ENCODE measurements around the gene TNIP2. TPM values are rescaled to one million over a fixed set of nuclear protein-coding genes. Genes with fewer than 3 reads are reported as not detected.

The TNIP2 gene
- total RNA-seq, 2 donors from 2014 or later = 33.1 to 36.5 TPM

GRCh38 chr4:2794486-2795299 lies 38.6 kb upstream of the TNIP2 start:
- Histone ChIP-seq H3K9me3 (ENCODE audit: control insufficient read depth, low read length) (no peaks in the 10 kb centered on the region), H3K27ac (ENCODE audit: low read depth, low read length) (no peak overlapping the region), H3K9ac (ENCODE audit: extremely low read depth, low read length, poor library complexity, severe bottlenecking) (no peak overlapping the region), H3K36me3 (ENCODE audit: control insufficient read depth, insufficient read depth, low read length) (no peaks in the 10 kb centered on the region), H3K4me3 (ENCODE audit: low read length) (no peak overlapping the region), H3K27me3 (ENCODE audit: control insufficient read depth, insufficient read depth, low read length, poor library complexity, severe bottlenecking) (peaks cover 15% of the 10 kb centered on the region), H3K4me1 (ENCODE audit: control insufficient read depth, insufficient read depth, low read length) (peaks cover 5% of the 10 kb centered on the region)
- Mint-ChIP-seq H3K4me1 (peaks cover 6% of the 10 kb centered on the region), H3K4me3 (no peak overlapping the region), H3K27ac (no peak overlapping the region), H3K36me3 (ENCODE audit: low read depth) (no peaks in the 10 kb centered on the region), H3K9me3 (no peaks in the 10 kb centered on the region), H3K27me3 (ENCODE audit: insufficient read depth) (peaks cover 32% of the 10 kb centered on the region)
- TF ChIP-seq, protein P1, sequence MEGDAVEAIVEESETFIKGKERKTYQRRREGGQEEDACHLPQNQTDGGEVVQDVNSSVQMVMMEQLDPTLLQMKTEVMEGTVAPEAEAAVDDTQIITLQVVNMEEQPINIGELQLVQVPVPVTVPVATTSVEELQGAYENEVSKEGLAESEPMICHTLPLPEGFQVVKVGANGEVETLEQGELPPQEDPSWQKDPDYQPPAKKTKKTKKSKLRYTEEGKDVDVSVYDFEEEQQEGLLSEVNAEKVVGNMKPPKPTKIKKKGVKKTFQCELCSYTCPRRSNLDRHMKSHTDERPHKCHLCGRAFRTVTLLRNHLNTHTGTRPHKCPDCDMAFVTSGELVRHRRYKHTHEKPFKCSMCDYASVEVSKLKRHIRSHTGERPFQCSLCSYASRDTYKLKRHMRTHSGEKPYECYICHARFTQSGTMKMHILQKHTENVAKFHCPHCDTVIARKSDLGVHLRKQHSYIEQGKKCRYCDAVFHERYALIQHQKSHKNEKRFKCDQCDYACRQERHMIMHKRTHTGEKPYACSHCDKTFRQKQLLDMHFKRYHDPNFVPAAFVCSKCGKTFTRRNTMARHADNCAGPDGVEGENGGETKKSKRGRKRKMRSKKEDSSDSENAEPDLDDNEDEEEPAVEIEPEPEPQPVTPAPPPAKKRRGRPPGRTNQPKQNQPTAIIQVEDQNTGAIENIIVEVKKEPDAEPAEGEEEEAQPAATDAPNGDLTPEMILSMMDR (conservative IDR thresholded peaks at IDR 0.05) = no peak
- DNase-seq = peak; percentile 44
- 85 to 90% methylated on average over 4 to 11 of the region's 11 CpGs for WGBS, 2 experiments (ENCODE audit: insufficient coverage in 1 of 2, insufficient read length in 1 of 2)

DNA sequence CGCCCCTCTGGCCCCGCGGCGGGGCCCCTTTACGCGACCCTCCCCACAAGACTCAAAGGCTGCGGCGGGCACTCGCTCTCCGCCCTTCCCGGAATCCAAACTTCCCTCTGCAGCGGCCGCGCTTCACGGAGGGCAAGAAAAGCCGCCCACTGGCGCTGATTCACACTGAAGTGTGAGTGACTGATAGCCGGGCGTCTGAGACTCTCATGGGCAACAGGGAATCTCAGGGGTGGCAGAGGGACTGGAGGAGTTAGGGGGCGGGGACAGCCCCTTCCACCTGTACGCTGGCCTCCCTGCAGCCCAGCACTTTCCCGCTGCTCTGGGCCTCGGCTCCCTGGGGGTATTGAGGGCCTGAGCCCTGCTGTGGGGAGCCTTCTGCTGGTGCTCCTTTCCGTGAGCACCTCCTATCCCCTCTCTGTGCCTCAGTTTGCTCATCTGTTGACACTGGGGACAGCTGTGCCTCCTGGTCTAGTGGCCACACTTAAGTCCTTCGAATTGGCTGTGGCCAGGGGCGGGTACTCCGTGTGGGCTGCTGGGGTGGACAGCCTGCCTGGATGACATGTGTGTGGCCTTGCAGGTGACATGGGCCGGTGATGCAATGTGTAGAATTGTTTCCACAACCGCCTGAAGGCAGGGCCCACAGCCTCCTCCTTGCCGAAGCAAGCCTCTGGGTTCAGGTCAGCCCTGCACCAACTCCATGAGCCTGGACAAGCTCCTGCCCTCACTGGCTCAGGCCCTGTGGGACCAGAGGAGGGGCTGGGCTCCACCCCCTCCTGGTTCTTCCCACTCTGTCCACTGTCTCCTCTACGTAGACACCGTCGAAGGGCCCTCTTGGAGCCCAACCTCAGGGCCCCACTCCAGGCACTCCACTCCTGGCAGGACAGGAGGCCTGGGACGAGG lies 37.7 kb upstream of the TNIP2 start:
- H3K36me3 Mint-ChIP-seq (ENCODE audit: low read depth) = no peaks in the 10 kb centered on the region
- TF ChIP-seq, protein P1 (conservative IDR thresholded peaks at IDR 0.05) = no peak
- peaks cover 36% of the 10 kb centered on the region for H3K27me3 Mint-ChIP-seq (ENCODE audit: insufficient read depth)
- H3K4me3 Mint-ChIP-seq = peak overlapping the region; percentile 50
- no peaks in the 10 kb centered on the region for H3K9me3 ChIP-seq (ENCODE audit: control insufficient read depth, low read length)
- peaks cover 6% of the 10 kb centered on the region for H3K4me1 Mint-ChIP-seq
- H3K4me1 ChIP-seq (ENCODE audit: control insufficient read depth, insufficient read depth, low read length) = peaks cover 5% of the 10 kb centered on the region
- H3K36me3 ChIP-seq (ENCODE audit: control insufficient read depth, insufficient read depth, low read length) = no peaks in the 10 kb centered on the region
- H3K27ac ChIP-seq (ENCODE audit: low read depth, low read length) = no peak overlapping the region
- WGBS, 2 experiments (ENCODE audit: insufficient coverage in 1 of 2, insufficient read length in 1 of 2) = 47 to 56% methylated on average over 14 to 34 of the region's 34 CpGs
- DNase-seq = peak; percentile 69
- no peak overlapping the region for H3K9ac ChIP-seq (ENCODE audit: extremely low read depth, low read length, poor library complexity, severe bottlenecking)
- H3K9me3 Mint-ChIP-seq = no peaks in the 10 kb centered on the region
- no peak overlapping the region for H3K27ac Mint-ChIP-seq
- no peak overlapping the region for H3K4me3 ChIP-seq (ENCODE audit: low read length)
- peaks cover 15% of the 10 kb centered on the region for H3K27me3 ChIP-seq (ENCODE audit: control insufficient read depth, insufficient read depth, low read length, poor library complexity, severe bottlenecking)

DNA sequence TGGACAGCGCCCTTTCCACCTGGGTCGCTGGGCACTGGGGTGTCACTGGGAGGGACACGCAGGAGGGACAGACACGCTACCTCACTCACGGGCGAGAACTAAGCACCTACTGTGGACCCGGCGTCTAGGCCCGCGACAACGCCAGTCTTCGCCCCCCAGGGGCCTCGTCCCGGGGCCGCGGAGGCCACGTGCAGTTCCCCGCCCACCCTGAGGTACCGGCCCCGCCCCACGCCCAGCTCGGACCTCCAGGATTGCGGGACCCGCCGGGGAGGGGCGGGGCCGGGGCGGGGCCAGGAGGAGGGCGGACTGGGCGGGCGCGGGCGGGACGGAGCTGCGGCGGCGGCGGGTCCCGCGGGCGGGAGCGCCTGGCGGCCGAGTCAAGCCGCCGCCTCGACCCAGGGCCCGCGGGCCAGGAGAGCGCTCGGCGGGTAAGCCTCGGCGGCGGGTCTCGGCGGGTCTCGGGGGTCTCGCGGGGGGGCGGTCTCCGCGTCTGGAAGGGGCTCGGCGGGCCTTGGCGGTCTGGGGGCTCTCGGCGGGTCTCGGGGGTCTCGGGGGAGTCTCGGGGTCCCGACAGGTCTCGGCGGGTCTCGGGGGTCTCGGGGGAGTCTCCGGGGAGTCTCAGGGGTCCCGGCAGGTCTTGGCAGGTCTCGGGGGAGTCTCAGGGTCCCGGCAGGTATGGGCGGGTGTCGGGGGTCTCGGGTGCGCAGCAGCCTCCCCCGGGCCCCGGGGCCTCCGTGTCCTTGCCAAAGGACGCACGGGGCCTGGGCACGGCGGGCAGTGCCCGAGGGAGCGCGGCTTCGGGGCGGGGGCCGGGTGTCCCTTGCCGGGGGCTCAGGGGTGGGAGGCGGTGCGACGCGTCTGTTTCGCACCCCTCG lies 36.8 kb upstream of the TNIP2 start, which contains the start of gene SH3BP2:
Gene SH3BP2 (plus strand): TSS at position 375 of the 875 bp plus-strand sequence. CDS start 27,533 bp downstream, outside the sequence.
- Histone ChIP-seq H3K9ac (ENCODE audit: extremely low read depth, low read length, poor library complexity, severe bottlenecking) (no peak within 1 kb of the TSS), H3K4me3 (ENCODE audit: low read length) (no peak within 1 kb of the TSS), H3K4me1 (ENCODE audit: control insufficient read depth, insufficient read depth, low read length) (peaks cover 5% of the 10 kb centered on the region), H3K27ac (ENCODE audit: low read depth, low read length) (no peak within 1 kb of the TSS), H3K36me3 (ENCODE audit: control insufficient read depth, insufficient read depth, low read length) (no peaks in the 10 kb centered on the region), H3K27me3 (ENCODE audit: control insufficient read depth, insufficient read depth, low read length, poor library complexity, severe bottlenecking) (peaks cover 15% of the 10 kb centered on the region), H3K9me3 (ENCODE audit: control insufficient read depth, low read length) (no peaks in the 10 kb centered on the region)
- H3K36me3 Mint-ChIP-seq (ENCODE audit: low read depth) = no peaks in the 10 kb centered on the region
- peaks cover 6% of the 10 kb centered on the region for H3K4me1 Mint-ChIP-seq
- no peaks in the 10 kb centered on the region for H3K9me3 Mint-ChIP-seq
- no peak within 1 kb of the TSS for H3K27ac Mint-ChIP-seq
- TF ChIP-seq, protein P1 (conservative IDR thresholded peaks at IDR 0.05) = no peak
- peak within 1 kb of the TSS; percentile 50 for H3K4me3 Mint-ChIP-seq
- 8 to 18% methylated on average over 9 to 104 of the region's 104 CpGs for WGBS, 2 experiments (ENCODE audit: insufficient coverage in 1 of 2, insufficient read length in 1 of 2)
- peak; percentile 93 for DNase-seq
- H3K27me3 Mint-ChIP-seq (ENCODE audit: insufficient read depth) = peaks cover 36% of the 10 kb centered on the region
